GM10847 (cell line): ENCODE data around the gene MRPS15.

Experiments used
- POLR2A ChIP-seq: IDR thresholded peaks from 2 replicates; pipeline ENCODE4 v1.6.1; 2011; ENCODE audit not compliant: insufficient read length; ENCODE audit errors: extremely low read depth

The MRPS15 gene

DNA sequence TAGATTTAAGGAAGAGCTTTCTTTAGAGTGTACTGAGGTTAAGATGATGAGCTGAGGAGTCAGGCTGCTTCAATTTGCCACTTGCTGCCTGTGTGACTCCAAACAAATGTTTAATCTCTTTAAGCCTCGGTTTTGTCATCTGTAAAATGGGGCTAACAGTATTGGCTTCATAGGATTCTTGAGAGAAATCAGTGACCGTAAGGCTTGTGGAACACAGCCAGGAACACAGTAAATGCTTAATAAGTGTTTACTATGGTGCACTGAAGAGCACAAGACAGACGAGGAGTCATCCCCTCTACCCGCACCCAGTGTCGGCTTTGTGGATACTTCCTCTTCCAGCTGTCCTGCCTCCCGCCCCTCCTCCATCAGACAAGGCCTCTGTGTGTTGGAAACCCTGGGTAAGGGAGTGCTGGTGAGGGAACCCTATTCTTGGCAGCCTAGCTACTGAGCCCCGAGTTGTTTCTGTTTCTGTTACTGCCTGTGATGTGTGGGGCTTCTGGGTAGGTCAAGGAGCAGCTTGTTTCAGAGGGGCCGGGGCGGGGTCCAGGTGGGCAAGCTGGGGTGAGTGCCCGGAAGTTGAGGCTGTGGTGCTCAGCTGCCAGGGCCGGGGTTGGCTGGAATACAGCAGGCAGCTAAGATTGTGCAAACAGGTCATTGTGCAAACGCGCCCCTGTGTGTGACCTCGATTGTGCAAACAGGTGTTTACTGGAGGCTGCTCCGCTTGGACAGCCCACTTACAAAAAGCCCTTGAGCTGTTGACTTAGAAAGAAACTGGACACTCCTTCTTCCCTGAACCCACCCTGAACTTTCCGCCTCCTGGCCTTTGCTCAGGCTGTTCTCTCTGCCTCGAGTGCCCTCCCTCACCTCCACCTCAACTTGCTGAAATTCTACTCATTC is 22.5 kb upstream of the MRPS15 start:
- no peak for TF ChIP-seq POLR2A

DNA sequence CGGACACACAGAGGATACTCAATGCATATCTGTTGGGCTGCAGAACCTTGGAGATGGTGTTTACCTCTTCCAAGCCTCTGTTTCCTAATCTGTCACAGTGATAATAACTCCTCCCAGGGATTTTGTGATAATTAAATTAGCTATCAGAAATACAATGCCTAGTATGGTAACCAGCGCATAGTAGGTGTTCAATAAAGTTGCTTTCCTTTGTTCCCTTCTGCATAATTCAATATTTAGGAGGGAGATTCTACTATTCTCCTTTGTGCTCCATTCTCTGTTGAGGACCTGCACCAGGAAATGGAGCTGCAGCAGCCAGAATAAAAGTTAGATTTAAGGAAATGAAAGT is 21.9 kb upstream of the MRPS15 start:
- TF ChIP-seq POLR2A = no peak

DNA sequence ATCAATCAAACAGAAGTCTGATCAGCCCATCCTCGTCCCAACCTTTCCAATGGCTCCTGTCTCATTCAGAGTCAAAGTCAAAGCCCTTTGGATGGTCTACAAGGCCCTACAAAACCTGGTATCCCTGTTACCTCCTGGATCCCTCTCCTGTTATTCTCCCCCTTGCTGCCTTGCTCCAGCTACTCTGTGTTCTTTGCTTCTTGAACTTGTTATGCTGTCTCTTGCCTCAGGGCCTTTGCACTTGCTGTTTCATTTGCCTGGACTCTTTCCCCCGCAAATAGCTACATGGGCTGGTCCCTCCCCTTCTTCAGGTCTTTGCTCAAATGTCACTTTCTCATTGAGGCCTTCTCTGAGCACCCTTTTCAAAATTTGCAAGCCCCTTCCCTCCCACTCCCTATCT is 19.9 kb upstream of the MRPS15 start:
- TF ChIP-seq POLR2A = no peak

DNA sequence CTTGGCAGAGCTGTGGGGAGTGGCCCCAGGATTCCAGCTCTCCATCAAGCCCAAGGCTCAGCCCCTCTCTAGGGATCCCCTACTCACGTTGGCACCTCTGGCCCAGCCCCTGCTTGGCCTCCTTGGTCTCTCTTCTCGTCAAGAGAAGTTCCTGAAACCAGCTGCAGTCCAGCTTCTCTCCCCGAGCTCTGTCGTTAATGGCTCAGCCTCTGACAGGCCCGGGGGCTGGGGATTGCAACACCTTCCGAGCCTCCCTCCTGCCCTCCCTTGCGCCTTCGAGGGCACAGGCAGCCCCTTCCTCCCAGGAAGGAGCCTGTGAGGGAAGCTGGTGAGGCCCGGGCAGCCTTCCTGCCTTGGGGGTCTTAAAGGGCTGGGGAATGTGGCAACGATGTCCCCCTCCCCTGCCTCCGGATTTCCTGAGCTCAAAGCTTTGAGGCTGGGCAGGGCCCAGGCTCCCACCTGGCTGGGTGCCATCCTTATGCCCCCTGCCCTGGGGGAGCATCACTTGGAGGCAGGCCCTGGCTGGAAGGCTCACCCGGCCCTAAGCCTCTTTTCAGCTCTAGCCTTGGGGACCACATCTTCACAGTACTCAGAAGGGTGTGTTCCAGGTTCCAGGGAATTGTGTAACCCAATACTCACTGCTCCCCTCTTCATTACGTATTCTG is 18.7 kb upstream of the MRPS15 start, which contains the start of gene CSF3R:
TSS of gene CSF3R (minus strand) at position 190 of the 665 bp plus-strand sequence. CDS start 3,417 bp downstream, outside the sequence.
- no peak for TF ChIP-seq POLR2A

DNA sequence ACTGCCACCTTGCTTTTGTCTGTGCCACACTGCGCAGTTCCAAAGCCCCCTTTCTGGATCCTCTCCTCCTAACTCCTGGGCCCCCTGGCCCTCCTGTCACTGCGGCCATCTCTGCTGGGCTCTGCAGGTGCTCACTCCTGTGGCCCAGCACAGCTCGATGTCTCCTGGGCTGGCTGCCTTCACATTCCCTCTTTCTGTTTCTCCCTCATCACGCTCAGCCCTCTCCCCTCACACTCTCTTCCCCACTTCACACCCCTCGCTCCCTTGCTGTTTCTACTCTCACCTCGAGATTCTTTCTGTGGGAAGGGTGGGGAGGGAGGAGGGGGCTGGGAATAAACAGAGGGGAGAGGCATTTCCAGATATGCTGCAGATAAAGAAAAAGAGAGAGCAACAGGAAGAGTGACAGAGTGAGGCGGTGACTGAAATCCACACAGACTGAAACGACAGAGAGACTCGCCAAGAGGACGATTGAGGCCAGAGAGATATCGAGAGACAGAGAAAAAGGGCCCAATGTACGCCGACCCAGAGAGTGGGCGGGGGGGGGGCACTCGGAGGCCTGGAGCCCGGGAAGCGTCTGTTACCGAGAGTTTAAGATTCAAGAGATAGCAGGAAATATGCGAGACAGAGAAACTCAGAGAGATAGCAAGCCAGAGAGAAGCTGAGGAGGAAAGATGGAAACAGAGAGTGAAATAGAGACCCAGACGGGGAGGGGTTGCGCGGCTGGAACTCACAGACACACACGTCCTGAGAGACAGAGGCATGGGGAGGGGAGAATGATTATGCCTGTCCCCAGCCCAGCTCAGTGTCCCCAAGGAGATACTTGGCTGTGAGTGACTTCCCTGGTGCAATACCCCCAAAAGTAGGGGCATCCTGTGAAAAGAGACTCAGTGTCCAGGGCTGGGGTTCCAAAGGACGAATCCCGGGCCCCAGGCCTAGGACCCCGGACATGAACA is 17.9 kb upstream of the MRPS15 start:
- TF ChIP-seq POLR2A = no peak

DNA sequence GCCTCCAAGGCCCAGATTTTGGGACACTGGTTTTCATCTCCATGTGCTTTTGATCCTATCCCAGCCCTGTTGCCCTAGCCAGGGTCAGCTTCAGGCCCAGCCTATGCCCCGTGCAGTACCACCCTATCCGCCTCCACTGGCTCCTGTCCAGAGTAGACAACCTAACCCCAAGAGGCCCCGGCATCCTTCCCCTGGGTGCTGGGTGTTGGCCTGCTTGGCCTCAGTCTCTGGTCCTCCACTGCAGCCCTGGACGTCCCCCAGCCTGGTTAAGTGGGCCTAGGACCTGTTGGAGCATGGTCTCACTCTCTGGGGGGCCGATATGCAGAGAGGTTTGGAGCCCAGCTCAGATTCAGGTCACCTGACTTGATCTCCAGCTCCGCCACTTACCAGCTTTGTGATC is 16.9 kb upstream of the MRPS15 start:
- no peak for TF ChIP-seq POLR2A

DNA sequence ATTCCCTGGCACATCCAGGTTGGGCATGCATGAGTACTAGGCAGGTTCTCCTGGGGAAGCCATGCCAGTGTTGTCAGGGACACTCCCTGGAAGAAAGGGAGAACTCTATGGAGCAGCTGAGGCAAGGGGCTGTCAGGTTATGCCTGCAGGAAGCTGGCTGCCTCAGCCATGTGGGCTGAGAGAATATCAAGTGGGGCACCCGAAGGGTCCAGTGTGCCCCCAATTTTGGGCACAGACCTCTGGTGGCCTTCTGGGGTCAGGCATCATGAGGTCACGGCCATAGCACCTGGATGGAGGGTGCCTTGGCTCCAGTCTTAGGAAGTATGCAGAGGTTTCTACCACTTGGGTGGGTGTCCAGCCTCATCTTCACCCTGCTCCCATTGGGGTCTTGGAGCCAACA is 16.0 kb upstream of the MRPS15 start:
- no peak for TF ChIP-seq POLR2A

DNA sequence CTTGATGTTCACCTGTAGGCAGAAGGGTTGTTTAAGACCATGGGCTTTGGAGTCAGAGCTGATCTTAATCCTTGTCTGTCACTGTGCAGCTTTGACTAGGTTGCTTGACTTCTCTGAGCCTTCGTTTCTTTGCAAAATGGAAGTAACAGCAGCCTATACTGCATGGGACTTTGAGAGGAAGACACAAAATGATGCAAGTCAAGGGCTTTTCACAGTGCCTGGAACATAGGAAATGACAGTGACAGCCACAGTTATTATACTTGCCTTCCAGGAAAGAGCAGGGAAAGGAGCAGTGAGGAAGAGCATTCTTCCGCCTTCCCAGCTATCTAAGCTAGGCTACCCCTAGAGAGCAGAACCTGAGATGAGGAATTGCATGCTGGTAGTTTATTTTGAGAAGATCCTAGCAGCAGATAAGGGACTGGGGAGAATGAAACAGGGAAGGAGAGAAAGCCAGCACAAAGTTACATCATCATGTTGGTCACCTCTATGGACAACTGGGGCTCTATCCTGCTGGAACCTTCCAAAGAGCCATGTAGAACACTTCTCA is 15.4 kb upstream of the MRPS15 start:
- TF ChIP-seq POLR2A = no peak

DNA sequence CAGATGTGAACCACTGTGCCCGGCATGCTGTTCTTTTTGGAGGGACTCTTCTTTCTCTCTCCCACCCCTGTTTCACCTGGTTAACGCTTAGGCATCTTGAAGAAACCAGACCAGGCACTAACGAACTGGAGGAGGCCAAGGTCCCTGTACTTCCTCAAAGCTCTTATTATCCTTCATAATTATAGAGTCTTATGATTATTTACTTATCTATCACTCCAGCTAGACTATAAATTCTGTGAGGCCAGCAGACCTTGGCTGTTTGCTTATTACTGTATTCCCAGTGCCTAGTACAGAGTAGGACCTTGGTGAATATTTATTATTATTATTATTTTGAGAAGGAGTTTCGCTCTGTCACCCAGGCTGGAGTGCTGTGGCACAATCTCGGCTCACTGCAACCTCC is 12.8 kb upstream of the MRPS15 start:
- no peak for TF ChIP-seq POLR2A

DNA sequence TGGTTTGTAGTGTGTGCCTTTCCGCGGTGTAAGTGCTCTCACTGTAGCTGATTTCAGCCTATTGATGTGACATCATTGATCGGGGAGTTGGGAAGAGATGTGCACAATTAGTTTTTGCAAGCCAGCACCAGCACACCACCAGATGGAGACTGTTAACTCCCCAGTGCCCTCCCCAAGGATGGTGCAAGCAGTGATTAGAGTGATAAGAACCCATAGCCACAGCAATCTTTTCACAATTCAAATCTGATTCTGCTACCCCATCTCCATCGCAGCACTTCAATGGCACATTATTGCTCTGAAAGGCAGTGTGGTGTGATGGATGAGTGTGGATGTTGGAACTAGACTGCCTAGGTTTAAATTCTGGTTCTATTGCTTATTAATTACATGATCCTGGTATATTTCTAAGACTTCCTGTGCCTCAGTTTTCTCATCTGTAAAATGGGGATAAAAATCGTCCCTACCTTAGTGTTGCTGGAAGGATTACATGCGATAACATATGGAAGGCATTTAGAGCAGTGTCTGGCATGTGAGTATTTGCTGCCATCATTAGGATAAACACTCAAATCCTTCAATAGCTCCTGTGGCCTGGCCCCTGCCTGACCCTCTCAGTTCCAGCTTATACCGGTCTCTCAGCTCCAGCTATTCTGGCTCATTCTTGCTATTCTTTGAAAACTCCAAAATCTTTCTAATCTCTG is 11.9 kb upstream of the MRPS15 start:
- no peak for TF ChIP-seq POLR2A

DNA sequence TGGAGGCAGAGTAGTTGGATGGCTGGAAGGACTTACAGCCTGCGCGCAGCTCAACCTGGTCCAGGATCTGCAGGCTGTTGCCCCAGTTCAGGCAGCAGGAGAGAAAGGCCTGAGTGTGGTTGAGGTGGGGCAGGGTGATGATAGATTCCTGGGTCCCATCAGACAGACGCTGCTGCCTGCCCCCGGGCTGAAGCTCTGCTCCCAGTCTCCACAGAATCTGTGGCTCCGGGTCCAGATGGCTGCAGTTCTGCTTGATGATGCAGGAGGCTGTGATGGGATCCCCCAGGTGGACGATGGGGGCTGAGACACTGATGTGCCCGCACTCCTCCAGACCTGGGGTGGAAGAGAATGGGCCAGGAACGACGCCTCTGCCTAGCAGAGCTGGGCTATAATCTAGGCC is 11.2 kb upstream of the MRPS15 start:
- TF ChIP-seq POLR2A = no peak

DNA sequence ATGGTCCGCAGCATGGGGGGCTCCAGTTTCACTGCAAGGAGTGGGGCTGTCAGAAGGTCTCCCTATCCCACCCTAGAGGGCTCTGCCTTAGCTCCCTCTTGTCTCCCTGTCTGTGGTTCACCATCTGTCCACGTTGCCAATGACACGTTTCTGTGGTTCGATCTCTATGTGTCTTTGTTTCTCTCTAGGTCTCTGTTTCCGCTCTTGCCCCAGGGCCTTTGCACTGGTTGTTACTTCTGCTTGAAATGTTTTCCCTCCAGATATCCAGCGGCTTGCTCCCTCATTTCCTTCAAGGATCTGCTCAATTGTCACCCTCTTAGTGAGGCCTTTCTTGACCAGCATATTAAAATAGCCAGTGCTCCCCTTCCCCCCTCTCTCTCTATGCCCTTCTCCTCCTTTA is 8.5 kb upstream of the MRPS15 start:
- TF ChIP-seq POLR2A = no peak

DNA sequence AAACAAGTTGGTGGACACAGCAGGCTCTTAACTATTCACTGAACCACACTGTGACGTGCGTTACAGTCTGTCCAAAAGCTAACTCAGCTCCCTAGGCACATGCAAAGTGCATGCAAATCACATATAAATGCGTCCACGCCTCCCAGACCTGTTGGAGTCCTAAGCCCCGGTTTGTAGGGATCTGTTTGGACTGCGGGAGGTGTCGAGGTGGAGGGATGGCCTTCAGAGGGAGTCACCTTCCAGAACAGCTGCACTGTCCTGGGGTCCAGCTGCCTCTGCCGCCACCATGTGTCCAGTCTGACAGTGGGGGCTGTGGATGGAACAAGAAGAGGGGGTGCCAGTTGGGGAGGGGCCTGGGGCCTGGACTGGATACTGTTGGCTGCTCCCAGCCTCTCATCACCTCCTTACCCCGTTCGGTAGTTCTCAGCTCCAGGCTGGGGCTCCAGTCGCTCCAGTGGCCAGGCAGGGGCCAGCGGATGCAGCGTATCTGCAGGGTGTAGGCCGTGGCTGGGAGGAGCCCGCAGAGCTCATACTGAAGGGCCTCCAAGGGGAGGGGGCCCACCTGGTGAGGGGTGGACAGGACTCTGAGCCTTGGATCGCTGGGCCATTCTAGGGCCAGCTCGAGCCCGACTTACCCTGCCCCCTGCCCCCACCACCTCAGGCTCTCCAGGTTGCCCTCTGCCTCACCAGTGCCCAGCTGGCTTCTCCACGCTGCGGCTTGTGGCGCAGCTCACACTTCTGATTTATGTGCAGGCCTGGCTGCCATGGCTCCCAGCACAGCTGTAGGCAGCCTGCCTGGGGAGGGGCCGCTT is 7.9 kb upstream of the MRPS15 start:
- TF ChIP-seq POLR2A = no peak

DNA sequence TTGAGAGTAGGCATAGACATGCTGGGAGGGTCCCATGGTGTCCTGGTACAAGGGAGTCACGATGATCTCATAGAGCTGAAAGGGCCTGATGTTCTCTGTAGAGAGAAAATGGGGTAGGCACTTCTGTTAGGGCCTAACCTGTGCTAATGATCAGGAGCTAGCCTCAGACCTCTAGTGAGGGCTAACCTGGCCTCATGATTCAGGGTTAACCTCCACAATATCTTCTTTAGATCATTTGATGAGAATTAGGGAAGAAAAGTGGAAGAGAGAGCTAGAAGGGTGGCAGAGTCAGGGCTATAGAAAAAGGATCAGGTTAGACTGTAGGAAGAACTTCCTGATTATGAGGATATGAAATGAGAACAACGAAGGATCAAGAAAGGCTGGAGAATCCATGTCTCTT is 5.0 kb upstream of the MRPS15 start:
- no peak for TF ChIP-seq POLR2A
